Left forelimb (tissue), 1 donor: ENCODE measurements around the gene CYP2A13.
"Not testable (repeated sequence)": the region's sequence is repeated elsewhere in the genome, so short reads cannot be mapped to it uniquely, and the experiment has no call there.

ENCODE experiments used
- DNase-seq: peaks from one replicate; pipeline ENCODE4 v3.0.0-alpha.2; 2018; ENCODE audit warnings: low spot score

Gene CYP2A13, protein sequence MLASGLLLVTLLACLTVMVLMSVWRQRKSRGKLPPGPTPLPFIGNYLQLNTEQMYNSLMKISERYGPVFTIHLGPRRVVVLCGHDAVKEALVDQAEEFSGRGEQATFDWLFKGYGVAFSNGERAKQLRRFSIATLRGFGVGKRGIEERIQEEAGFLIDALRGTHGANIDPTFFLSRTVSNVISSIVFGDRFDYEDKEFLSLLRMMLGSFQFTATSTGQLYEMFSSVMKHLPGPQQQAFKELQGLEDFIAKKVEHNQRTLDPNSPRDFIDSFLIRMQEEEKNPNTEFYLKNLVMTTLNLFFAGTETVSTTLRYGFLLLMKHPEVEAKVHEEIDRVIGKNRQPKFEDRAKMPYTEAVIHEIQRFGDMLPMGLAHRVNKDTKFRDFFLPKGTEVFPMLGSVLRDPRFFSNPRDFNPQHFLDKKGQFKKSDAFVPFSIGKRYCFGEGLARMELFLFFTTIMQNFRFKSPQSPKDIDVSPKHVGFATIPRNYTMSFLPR

DNA sequence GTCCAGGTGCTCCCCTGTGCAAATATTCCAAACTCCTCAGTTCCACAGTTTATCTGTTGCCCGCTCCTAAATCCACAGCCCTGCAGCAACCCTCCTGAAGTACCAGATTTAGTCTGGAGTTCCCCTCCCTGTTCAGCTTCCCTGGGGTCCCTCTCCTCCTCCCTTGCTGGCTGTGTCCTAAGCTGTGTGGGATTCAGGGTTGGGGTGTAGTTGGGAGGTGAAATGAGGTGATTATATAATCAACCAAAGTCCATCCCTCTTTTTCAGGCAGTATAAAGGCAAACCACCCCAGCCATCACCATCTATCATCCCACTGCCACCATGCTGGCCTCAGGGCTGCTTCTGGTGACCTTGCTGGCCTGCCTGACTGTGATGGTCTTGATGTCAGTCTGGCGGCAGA lies at the start of gene CYP2A13:
CYP2A13 (plus strand) TSS at position 301 of the 400 bp plus-strand sequence; CDS start at position 322, 21 bp downstream.
- DNase-seq: no peak

DNA sequence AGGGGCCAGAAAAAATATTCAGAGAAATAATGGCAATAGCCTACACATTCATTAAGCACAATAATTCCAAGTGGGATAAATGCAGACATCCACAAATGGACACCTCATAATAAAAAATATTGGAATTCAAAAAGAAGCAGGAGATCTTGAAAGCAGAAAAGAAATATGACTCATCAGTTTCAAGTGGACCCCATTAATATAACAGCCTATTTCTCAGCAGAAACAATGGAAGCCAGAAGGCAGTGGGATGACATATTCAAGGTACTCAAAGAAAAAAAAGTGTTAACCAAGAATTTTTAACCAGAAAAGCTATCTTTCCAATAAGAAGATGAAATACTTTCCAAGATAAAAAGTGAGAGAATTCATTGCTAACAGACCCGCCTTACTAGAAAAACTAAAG lies 48.4 kb upstream of the CYP2A13 start:
- no peak for DNase-seq

DNA sequence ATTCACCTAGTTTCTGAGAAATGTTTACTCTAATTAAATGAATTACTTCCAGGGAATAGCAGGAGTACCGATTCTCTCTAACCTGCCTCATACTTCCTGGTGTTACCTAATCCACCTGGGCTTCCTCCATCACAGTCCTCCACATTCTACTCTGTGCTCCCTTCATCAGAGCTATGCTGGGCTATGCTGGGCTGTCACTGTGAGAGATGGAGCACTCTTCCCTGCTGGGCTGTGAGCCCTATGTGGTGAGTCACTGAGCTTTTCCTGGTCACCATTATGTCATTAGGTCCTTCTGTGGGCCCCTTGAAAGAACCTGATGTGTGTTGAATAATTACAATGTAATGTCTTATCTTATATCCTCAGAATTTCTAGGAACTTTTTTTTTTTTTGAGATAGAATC lies 43.2 kb upstream of the CYP2A13 start:
- DNase-seq: not testable (repeated sequence)

DNA sequence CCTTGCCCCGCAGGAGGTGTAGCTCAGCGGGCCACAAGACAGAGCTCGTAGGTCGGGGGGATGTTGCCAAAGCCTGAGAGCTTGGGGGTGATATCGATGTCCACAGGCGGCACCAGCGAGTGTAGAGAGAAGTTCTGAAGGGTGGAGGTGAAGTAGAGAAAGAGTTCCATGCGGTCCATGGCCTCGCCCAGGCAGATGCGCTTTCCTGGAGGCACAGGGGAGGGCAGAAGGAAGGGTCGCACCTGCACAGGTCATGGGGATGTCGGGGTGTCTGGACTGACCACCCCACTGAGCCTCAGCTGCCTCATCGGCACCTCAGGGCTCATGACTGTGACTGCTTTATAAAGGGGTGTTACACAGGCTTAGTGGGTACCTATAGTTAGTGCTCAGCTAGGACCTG lies 37.8 kb upstream of the CYP2A13 start:
- DNase-seq: no peak

DNA sequence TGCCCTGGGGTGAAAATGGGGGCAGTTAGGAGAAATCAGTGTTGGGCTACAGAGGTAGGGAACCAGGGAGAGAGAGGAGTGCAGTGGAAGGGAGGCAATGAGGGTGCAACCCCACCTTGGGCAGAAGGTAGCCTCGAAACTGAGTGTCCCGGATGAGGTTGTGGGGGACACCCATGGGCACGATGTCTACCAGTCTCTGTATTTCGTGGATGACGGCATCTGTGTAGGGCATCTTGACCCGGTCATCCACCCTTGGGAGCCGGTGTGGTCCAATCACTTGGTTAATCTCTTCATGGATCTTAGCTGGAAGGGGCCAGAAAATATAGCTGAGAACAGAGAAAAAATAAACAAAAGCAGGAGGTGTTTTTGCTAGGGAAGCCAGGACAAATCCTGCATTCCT lies 36.1 kb upstream of the CYP2A13 start:
- DNase-seq: not testable (repeated sequence)

DNA sequence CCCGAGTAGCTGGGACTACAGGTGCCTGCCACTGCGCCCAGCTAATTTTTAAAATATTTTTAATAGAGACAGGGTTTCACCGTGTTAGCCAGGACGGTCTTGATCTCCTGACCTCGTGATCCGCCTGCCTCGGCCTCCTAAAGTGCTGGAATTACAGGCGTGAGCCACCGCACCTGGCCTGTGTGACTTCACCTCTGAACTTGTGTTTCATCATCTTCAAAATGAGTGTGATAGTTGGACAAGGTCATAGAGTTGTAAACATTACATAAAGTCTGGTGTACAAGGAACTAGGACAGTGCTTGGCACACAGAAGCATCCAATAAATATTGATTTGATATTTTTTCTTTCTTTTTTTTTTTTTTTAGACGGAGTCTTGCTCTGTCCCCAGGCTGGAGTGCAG lies 34.9 kb upstream of the CYP2A13 start:
- DNase-seq: not testable (repeated sequence)

DNA sequence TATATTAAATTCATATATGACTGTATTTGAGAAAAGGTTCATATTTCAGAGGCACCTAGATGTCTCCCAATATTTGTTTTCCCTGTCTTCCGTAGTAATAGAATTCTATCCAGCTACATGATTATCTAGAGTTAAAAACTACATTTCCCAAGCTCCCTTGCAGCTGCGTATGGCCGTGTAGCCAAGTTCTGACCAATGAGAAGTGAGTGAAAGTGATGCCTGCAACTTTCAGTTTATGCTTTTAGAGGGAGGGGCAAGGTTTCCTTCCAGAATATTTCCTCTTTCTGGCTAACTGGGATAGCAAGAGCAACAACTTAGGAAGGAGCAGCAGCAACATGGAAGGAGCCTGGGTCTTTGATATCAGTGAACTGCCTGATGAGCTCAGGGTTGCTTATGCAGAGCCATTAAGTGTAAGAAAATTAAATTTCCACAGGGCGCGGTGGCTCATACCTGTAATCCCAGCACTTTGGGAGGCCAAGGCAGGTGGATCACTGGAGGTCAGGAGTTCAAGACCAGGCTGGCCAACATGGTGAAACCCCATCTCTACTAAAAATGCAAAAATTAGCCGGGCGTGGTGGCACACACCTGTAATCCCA lies 23.2 kb upstream of the CYP2A13 start:
- no peak for DNase-seq

DNA sequence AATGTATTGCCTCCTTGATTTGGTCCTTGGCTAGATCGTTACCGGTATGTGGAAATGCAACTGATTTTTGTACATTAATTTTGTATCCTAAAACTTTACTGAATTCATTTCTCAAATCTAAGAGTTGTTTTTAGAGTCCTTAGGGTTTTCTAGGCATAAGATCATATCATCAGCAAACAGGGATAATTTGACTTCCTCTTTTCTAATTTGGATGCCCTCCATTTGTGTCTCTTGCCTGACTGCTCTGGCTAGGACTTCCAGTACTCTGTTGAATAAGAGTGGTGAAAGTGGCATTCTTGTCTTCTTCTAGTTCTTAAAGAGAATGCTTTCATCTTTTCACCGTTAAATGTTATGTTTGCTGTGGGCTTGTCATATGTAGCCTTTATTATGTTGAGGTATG lies 12.0 kb upstream of the CYP2A13 start:
- no peak for DNase-seq

DNA sequence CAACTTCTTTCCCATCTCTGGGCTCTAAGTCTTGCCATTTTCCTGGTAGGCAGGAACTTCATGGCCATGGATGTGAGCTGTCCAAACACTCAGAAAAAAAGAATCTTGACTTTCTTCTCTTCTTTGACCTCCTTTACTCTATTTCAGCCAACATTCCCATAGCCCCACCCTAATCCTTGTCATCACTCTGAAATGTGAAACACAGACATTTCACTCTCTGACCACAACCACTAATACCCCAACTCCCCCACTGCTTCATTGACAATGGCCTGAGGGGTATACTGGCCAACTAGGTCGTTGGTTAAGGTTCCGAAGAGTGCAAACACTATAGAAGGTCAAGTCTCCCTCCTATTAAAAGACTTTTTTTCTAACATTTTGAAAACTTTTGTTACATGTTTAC lies 4.7 kb upstream of the CYP2A13 start:
- DNase-seq: no peak

DNA sequence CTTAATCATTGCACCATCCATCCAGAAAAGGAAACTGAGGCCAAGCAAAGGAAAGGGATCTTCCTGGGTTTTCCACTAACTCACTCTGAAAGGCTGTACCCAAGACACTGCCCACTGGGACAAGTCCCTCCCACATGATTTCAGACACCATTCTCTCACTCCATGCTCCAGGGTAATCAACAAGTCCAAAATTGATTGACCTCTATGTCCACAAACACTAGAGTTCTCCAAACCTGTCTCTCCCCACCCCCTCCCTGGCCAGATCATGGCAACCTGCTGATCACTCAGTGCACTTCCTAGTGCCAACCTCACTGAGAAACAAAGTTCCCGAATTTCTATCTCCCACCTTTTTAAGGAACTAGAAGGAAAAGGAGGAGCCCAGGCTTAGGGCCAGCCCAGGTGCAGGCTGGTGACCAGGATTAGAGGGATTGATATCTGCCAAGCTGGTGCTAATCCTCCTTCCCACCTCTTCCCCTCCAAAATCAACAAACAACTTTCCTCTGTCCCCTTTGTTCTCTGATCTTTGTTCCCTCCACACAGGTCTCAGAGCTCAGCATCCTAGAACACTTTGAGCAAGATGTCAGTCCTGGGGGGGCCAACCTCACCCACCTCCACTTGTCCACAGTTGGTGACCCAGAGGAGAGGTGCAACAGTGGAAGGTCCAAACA lies 2.4 kb upstream of the CYP2A13 start:
- no peak for DNase-seq

DNA sequence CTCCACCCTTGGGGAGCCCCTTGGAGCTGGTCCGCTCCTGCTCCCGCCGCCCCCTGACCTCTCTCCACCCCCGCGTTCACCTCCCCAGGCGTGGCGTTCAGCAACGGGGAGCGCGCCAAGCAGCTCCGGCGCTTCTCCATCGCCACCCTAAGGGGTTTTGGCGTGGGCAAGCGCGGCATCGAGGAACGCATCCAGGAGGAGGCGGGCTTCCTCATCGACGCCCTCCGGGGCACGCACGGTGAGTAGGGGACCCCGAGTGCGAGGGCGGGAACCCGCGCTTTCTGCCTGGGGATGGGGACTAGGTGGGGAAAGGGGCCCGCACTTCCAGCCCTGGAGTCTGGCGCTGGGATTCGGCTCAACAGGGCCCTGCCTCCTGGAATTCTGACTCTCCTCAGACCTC lies 1.7 kb downstream of the CYP2A13 start:
- DNase-seq: no peak

DNA sequence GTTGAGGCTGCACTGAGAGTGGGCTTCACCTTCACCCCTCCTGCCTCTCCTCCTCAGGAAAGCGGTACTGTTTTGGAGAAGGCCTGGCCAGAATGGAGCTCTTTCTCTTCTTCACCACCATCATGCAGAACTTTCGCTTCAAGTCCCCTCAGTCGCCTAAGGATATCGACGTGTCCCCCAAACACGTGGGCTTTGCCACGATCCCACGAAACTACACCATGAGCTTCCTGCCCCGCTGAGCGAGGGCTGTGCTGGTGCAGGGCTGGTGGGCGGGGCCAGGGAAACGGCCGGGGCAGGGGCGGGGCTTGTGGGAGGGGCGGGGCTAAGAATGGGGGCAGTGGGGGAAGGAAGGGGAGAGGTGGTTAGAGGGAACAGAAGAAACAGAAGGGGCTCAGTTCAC lies 7.5 kb downstream of the CYP2A13 start:
- DNase-seq: no peak

DNA sequence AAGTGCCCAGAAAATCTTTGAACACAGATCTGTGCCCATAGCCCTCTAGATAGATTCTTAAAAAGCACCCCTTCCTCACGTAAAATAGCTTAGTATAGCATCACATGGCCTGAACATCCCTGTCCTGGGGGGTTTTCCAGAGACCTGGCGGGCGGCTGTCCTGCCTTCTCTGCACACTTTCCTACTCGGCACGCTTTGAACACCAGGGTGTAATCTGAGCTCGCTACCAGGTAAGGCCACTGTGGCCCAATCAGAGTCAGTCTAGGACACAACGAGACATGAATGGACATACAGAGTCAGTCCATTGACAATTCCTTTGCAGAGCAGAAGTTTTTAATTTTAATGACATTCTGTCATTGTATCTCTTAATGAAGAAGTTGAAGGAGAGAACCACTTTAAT lies 8.1 kb downstream of the CYP2A13 start:
- no peak for DNase-seq

DNA sequence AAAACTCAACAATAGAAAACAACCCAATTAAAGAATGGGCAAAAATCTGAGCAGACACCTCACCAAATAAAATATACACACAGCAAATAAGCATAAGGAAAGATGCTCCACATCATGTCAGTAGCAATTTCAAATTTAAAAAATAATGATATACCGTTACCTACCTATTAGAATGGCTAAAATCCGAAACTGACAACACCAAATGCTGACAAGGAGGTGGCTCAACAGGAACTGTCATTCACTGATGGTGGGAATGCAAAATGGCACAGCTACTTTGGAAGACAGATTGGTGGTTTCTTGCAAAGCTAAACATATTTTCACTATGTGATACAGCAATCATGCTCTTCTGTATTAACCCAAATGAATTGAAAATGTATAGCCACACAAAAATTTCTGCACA lies 9.1 kb downstream of the CYP2A13 start:
- no peak for DNase-seq

DNA sequence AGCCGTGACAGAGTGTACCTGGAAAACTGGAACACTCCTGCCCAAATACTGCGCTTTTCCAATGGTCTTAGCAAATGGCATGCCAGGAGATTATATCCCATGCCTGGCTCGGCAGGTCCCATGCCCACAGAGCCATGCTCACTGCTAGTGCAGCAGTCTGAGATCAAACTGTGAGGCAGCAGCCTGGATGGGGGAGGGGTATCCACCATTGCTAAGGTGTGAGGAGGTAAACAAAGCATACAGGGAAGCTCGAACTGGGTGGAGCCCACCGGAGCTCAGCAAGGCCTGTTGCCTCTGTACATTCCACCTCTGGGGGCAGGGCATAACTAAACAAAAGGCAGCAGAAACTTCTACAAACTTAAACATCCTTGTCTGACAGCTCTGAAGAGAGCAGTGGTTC lies 10.5 kb downstream of the CYP2A13 start:
- no peak for DNase-seq

DNA sequence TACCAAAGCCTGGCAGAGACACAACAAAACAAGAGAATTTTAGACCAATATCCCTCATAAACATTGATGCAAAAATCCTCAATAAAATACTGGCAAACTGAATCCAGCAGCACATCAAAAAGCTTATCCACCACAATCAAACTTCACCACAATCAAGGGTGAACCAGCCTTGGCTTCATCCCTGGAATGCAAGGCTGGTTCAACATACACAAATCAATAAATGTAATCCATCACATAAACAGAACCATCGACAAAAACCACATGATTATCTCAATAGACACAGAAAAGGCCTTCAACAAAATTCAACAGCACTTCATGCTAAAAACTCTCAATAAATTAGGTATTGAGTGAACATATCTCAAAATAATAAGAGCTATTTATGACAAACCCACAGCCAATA lies 14.0 kb downstream of the CYP2A13 start:
- not testable (repeated sequence) for DNase-seq

DNA sequence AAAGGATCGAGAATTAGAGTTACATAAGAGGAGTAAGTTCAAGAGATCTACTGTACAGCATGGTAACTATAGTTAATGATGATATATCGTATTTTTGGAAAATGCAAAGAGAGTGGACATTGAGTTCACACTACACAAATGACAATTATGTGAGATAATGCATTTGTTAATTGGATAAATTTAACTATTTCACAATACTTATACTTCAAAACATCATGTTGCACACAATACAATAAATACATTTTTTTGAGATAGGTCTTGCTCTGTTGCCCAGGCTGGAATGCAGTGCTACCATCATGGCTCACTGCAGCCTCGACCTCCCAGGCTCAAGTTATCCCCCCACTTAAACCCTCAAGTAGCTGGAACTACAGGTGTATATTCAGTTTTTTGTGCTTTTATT lies 17.9 kb downstream of the CYP2A13 start:
- DNase-seq: no peak

DNA sequence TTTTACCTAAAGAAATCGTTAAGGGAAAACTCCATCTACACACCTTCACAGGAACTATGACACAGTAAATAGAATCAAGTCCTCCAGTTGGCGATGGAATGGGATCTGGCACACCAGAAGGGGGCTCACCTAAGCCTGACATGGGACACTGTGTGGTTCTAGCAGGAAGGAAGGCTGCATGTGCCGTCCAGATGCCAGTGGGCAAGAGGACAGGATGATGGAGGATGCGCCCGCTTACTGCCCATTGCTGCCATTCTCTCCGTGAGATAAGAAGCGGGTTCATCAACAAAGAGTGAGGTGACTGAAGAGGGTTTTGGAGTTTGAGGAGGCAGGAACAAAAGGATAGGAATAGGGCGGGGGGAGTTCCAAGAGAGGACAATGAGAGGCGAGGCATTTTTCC lies 23.0 kb downstream of the CYP2A13 start:
- DNase-seq: no peak

DNA sequence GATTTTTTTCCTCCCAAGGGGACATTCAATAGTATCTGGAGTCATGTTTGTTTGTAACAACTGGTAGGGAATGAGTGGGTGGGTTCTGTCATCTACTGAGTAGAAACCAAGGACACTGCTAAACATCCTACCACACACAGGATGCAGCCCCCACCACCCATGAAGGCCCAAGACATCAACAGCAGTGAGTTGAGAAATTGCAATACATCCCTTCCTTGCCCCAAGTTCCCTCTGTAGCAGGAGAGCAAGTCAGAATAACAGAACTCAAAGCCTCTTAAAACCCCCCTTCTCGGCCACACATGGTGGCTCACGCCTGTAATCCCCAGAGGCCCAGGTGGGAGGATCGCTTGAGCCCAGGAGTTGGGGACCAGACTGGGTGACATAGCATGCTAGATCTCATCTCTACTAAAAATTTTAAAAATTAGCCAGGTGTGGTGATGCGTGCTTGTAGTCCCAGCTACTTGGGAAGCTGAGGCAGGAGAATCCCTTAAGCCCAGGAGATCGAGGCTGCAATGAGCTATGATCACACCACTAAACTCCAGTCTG lies 23.6 kb downstream of the CYP2A13 start:
- no peak for DNase-seq

DNA sequence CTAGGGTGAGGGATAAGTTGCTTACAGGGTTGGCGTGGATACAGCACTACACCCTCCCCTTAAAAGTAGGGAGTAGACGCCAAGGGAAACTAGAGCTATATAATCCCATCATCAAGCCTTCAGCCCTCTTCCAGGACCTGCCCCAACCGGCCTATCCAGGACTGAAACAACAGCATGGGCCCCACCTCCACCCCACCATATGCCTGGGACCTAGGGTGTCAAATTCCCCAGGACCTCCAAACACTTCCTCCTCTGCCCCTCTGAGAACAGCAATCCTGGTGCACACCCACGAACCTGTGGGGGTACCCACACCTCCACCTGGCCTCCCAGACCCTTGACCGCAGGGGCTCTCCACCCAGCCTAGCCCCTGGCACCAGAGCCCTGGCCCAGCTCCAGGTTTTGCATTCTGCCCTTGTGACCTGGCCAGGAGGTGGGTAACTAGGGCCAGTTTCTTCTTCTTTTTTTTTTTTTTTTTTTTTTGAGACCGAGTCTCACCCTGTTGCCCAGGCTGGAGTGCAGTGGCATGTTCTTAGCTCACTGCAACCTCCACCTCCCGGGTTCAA lies 24.6 kb downstream of the CYP2A13 start:
- DNase-seq: no peak

DNA sequence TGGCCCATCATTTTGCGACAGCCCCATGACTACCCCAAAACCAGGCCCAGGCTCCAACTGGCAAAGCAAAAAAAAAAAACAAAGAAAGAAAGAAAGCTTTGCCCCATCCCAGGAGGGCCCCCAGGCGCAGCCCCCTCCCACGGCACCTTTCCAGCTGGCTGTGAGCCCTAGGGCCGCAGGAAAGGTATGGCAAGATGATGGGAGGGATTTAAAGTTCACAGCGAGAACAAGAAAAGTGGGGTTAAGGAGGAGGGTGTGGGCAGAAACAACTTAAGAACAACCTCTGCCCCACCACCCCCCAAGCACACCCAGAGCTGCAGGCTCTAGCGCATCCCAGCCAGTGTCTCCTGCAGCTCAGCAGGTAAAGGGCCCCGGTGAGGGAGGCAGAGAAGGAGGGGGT lies 25.9 kb downstream of the CYP2A13 start, which contains the start of gene CYP2F1:
CYP2F1 (plus strand) TSS at position 301 of the 400 bp plus-strand sequence. CDS start 1,757 bp downstream, outside the sequence.
- DNase-seq: no peak

DNA sequence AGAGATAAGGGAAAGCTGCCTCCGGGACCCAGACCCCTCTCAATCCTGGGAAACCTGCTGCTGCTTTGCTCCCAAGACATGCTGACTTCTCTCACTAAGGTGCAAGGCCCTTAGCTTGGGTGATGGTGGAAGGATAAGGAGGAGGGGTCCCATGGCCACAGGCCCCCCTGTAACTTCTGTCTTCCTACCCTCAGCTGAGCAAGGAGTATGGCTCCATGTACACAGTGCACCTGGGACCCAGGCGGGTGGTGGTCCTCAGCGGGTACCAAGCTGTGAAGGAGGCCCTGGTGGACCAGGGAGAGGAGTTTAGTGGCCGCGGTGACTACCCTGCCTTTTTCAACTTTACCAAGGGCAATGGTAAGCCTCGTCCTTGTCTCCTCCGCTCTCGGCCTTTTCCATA lies 28.0 kb downstream of the CYP2A13 start:
- no peak for DNase-seq
